Rectal smooth muscle tissue (tissue), 1 donor: ENCODE results near the gene RASGRP2.

Experiments
- H3K27ac ChIP-seq: one replicate; pipeline ENCODE4 v1.7.0; 2013; ENCODE audit warnings: low read depth, low read length, inconsistent platforms
- H3K27me3 ChIP-seq: one replicate; pipeline ENCODE4 v1.7.0; 2013; ENCODE audit warnings: low read length; ENCODE audit not compliant: control insufficient read depth, insufficient read depth
- H3K36me3 ChIP-seq: one replicate; pipeline ENCODE4 v1.7.0; 2013; ENCODE audit warnings: low read length; ENCODE audit not compliant: control insufficient read depth, insufficient read depth
- H3K4me1 ChIP-seq: one replicate; pipeline ENCODE4 v1.7.0; 2013; ENCODE audit warnings: low read length; ENCODE audit not compliant: control insufficient read depth, insufficient read depth
- H3K4me3 ChIP-seq: one replicate; pipeline ENCODE4 v1.7.0; 2013; ENCODE audit warnings: low read length
- H3K9ac ChIP-seq: one replicate; pipeline ENCODE4 v1.7.0; 2013; ENCODE audit warnings: low read length

The RASGRP2 gene

DNA sequence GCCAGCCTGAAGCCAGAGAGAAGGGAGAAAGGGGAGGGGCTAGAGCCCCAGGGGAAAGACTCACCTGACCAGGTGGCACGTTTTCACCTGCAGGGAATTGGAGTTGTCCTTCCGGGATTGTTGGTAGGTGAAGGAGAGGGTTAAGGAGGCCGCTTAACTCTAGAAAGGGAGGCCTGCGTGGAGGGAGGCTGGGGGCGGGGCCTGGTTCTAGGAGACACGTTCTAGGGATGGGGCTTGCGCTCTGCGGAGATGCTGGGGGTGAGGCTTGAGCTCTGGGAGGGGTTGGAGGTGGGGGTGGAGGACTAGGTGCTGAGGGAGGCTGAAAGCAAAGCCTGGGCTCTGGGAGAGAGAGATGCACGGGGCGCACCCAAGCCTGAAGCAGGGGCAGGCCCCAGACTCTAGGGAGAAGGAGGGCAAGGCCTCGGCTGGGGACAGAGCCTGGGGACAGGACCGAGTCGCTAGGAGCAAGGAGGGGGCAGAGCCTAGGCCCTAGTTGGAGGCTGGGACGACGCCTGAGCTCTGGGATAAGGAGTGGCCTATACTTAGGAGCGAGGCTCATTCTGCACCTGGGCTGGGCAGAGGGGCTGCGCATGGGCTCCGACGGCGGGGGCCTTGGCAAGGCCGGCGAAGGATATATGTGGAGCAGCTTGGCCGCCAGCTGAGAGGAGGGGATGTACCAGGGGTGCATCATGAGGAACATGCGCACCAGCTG is 2.4 kb downstream of the RASGRP2 start:
- no peak overlapping the region for H3K27ac ChIP-seq
- H3K4me3 ChIP-seq: peak overlapping the region; percentile 76
- no peaks in the 10 kb centered on the region for H3K27me3 ChIP-seq
- peaks cover 5% of the 10 kb centered on the region for H3K36me3 ChIP-seq
- H3K9ac ChIP-seq: no peak overlapping the region
- peaks cover 10% of the 10 kb centered on the region for H3K4me1 ChIP-seq

DNA sequence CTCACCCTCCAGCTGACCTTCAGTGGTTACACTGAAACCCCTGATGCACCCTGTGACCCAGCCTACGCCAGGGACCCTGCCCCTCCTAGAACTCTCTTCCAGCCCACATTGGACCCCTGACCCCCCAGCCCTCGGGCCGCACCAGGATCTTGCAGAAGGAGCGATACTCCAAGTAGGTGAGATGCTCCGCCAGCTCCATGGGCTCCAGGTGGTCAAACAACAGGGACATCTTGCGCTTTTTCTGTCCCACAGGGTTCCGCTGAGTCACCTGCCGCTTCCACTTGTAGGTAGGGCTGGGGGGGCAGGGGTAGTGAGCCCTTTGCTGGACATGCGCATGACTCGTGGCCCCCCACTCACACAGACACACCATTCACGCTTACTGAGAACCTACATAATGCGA is 4.1 kb downstream of the RASGRP2 start:
- Histone ChIP-seq H3K4me1 (peaks cover 4% of the 10 kb centered on the region), H3K9ac (no peak overlapping the region), H3K27ac (no peak overlapping the region), H3K4me3 (no peak overlapping the region), H3K27me3 (no peaks in the 10 kb centered on the region), H3K36me3 (peaks cover 5% of the 10 kb centered on the region)

DNA sequence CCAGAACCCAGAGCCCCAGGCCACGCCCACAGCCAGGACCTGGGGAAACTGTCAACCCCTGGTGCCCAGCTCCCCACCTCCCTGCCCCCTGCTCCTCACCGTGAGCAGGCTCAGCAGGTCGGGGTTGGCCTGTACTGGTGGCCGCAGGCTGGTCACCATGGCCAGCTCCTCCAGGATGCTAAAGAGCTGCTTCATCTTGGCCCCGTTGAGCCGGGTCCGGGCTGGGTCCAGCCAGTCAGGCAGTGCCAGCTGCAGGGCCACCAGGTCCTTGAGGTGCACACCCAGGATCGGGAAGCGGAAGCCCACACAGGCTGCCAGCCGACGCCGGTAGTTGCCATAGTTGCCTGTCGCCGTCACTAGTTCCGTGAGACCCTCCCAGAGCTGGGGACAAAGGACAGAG is 7.3 kb downstream of the RASGRP2 start:
- Histone ChIP-seq H3K4me3 (no peak overlapping the region), H3K36me3 (peaks cover 5% of the 10 kb centered on the region), H3K27me3 (no peaks in the 10 kb centered on the region), H3K9ac (no peak overlapping the region), H3K27ac (no peak overlapping the region), H3K4me1 (no peaks in the 10 kb centered on the region)

DNA sequence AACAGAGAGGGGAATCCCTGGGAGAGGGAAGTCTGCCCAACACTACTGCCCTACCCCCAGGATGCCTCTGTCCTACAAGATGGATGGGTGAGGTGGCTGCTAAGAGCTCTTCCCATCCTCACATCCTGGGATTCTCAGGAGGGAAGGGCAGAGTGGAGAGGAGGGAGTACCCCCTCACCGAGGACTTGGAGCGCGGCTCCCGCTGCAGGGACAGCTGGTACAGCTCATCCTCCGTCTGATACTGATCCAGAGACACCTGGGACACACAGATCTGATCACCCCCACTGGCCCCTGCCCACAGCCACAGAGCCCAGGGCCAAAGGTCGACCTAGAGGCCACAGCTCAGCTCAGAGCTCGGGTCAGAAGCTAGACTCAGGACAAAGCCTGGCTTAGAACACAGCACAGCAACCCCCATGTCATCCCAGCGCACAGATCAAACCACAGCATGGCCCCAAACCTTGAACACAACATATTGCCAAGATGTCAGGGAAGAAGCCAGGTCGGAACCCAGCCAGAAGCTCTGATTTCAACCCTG is 8.2 kb downstream of the RASGRP2 start:
- H3K27ac ChIP-seq: no peak overlapping the region
- no peaks in the 10 kb centered on the region for H3K4me1 ChIP-seq
- no peak overlapping the region for H3K4me3 ChIP-seq
- H3K9ac ChIP-seq: no peak overlapping the region
- H3K36me3 ChIP-seq: peaks cover 5% of the 10 kb centered on the region
- H3K27me3 ChIP-seq: no peaks in the 10 kb centered on the region

DNA sequence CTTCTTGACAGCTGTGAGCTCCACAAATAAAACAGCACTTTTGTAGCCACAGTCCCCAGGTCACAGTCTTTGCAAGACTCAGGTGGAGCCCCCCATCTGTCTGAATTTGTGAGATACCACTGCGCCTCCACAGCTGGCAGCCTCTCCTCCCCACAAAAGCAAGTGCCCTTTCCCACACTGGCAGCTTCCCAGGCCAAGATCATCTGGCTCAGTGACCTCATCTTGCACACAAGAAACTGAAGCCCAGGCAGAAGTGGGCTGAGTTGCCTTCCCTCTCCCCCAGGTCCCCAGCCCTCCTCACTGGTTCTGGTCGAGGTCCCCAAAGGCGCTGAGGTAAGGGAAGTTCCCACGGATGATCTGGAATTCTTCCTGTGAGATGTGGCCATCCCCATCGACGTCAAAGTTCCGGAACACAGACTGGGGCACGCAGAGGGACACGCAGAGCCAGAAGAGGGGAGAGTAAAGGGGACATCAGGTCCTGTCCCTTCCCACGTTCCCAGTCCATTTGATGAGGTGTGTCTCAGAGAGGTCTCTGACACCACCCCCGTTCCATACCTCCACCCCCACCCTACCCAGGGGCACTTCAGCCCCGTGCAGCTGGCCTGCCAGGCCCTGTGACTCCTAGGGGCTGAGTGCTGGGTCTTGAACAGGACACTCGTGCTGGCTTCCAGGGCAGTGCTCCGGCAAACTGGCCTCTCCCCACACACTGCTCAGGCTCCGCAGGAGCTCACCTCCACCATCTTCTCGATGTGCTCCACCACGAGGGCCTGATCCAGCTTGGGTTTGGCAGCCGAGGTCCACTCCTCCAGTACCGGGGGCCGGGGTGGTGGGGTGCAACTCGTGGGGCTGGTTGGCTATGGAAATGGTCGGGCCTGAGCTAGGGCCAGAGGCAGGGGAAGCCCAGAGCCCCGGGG is 8.9 kb downstream of the RASGRP2 start:
- Histone ChIP-seq H3K4me3 (no peak overlapping the region), H3K4me1 (peaks cover 3% of the 10 kb centered on the region), H3K9ac (no peak overlapping the region), H3K36me3 (peaks cover 5% of the 10 kb centered on the region), H3K27ac (no peak overlapping the region), H3K27me3 (no peaks in the 10 kb centered on the region)

DNA sequence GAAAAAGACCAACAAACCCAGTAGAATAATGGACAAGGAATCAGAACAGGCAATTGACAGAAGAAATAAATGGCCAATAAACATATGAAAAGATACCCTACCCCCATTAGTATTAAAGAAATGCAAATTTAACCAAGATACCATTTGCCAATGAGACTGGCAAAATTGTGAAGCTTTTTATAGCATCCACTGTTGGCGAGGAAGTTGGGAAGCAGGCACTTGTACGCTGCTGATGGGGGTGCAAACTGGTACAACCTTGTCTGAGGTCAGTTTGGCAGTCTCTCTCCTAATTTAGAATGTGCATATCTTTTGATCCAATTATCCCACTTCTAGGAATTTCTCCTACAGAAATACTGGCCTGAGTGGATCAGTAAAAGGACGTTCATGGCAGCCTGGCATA is 12.3 kb downstream of the RASGRP2 start:
- H3K36me3 ChIP-seq: peaks cover 5% of the 10 kb centered on the region

DNA sequence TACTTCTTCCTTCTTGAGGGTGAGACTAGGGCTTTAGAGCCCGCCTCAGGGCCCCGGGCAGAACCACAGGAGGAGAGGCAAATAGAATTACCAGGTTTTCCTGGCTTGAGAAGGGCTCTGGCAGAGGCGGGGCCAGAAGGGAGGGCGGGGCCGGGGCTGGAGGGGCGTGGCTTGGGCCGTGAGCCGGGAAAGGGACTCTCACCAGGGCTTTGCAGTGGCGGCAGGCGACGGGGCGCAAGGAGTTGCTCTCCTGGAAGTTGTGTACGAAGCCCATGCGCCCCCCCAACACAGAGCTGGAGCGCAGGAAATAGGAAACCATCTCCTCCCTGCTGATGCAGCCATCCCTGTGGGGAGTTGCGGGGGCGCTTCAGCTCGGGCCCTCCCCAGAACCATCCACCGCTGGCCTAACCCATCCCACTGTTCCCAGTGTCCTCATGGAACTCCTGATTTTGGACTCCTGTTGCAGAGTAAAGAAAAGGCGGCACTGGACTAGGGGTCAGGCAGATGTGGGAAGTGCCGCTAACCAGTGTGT is 14.0 kb downstream of the RASGRP2 start:
- Histone ChIP-seq H3K36me3 (peaks cover 5% of the 10 kb centered on the region), H3K4me3 (no peak overlapping the region), H3K27me3 (no peaks in the 10 kb centered on the region), H3K27ac (no peak overlapping the region), H3K4me1 (peaks cover 3% of the 10 kb centered on the region), H3K9ac (no peak overlapping the region)

More for the DNA sequence above, 12.3 kb downstream of the RASGRP2 start:
- Histone ChIP-seq H3K4me3 (no peak overlapping the region), H3K9ac (no peak overlapping the region), H3K27me3 (no peaks in the 10 kb centered on the region), H3K27ac (no peak overlapping the region), H3K4me1 (peaks cover 3% of the 10 kb centered on the region)

DNA sequence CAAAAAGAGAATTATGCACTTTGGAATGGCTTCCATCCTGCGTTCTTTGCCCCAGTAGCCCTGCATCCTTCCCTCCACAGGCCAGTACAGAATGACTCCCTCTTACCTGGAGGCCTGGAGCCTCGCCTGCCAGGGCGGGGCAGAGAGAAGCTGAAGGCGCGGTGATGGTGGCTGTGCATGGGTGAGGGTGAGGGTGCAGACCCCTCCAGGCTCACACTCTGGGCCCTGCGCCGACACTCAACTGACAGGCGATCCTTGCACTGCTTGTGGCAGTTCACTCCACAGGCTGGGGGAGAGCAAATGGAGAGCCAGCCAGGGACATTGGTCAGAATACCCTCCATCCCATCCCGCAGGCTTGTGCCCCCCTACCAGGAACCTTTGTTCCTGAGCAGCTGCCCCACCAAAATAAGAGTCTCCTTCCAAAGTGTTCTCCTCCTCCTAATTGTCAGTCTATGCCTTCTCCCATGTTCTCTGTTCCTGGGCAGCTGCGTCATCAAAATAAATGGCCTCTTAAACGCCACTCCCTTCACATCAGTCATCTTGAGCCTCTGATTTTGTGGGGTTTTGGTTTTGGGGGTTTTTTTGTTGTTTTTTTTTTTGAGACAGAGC is 15.1 kb downstream of the RASGRP2 start:
- Histone ChIP-seq H3K4me3 (no peak overlapping the region), H3K36me3 (peaks cover 5% of the 10 kb centered on the region), H3K27ac (no peak overlapping the region), H3K9ac (no peak overlapping the region), H3K27me3 (no peaks in the 10 kb centered on the region), H3K4me1 (peaks cover 3% of the 10 kb centered on the region)

DNA sequence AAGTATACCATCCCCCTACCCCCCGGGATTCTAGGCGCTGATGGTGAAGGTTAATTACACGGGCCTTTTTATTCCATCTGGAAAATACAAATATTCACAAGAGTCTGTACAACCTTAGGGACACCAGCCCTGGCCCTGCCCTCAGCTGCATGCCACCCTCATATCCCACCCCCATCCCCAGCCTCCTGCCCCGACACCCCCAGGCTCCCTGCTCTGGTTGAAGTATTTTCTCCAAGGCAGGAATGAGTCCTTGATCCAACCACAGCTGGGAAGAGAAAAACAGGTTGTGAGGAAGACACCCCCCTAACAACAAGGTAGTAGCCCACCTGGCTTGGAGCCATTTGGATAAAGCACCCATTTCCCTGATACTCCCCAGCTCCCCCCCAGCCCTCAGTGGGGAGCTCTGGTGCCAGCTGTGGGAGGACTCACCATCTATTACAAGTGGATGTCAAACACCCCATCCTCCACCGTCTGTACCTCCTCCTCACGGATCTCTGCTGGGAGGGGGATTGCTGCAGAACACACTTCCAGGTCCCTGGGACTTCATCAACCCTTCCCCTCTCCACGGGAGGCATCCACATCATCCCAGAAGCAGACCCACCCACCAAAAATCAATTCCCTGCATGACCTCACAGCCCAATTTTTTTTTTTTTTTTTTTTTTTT is 16.9 kb downstream of the RASGRP2 start:
- peaks cover 3% of the 10 kb centered on the region for H3K4me1 ChIP-seq
- H3K9ac ChIP-seq: no peak overlapping the region
- no peak overlapping the region for H3K4me3 ChIP-seq
- H3K36me3 ChIP-seq: peaks cover 5% of the 10 kb centered on the region
- H3K27me3 ChIP-seq: no peaks in the 10 kb centered on the region
- no peak overlapping the region for H3K27ac ChIP-seq

DNA sequence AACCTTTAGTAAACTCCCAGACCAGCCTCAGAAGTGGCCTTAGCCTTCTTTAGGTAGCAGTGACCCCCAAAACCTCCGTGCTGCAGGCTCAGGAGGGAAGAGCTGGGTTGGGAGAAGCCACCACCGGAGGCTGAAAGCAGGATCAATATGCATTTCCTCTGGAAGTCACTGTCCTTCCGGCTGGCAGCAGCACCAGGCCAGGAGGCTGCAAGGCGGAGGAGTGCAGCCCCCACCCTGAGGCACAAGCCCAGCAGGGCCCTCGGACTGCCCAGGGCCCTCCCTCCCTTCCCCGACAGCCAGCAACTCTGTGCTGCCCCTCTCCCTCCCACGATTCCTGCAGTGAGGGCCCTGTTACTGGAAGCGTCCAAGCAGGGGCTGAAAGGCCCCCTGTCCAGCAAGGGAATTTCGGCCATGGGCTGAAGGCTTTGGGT is 17.7 kb downstream of the RASGRP2 start:
- Histone ChIP-seq H3K9ac (no peak overlapping the region), H3K27me3 (peaks cover 7% of the 10 kb centered on the region), H3K27ac (no peak overlapping the region), H3K4me3 (no peak overlapping the region), H3K36me3 (peaks cover 5% of the 10 kb centered on the region), H3K4me1 (peaks cover 3% of the 10 kb centered on the region)

DNA sequence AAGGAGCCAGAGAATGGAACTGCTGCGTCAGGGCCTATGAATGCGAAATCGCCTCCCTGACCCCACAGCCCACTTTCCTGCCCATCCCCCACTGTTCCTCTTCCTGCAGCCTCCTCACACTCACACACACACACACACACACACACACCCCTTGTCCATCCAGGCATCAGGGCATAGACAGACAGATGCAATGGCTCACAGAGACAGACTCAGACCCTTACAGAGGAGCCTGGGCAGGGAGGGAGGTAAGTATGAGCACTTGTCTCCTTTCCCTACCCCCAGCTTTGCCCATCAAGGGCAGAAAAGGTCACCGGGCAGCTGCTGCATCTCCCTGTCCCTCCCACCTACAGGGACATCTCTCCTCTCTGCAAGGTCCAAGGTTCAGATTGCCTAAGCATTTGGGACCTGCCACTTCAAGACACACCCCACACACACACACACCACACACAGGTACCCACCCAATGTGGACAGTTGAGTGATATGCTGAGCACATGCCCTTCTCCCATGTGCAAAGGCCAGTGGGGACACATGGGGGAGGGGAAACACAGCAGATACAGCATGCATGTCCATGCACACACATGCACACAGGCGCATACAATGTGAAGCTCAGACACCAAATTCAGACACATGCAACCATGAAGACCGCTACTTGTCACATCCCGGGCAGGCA is 18.9 kb downstream of the RASGRP2 start:
- no peak overlapping the region for H3K4me3 ChIP-seq
- H3K27ac ChIP-seq: no peak overlapping the region
- no peaks in the 10 kb centered on the region for H3K4me1 ChIP-seq
- H3K9ac ChIP-seq: no peak overlapping the region
- peaks cover 3% of the 10 kb centered on the region for H3K36me3 ChIP-seq
- peaks cover 16% of the 10 kb centered on the region for H3K27me3 ChIP-seq
